Heart left ventricle (tissue), 16 donors: ENCODE measurements around the gene RTL9. TPM values are rescaled to one million over a fixed set of nuclear protein-coding genes. Genes with fewer than 3 reads are reported as not detected.

Experiments used
- ATAC-seq, 4 donors: fragments of 200-7000 bp; cut with Tn5 transposase; one replicate each; pipeline ENCODE4 v1.9.1; 2020 to 2022; ENCODE audit warnings: moderate library complexity in 4 of 4, mild to moderate bottlenecking in 3 of 4, moderate number of reproducible peaks in 1 of 4
- DNase-seq, 5 donors: peaks; one replicate each; pipeline ENCODE4 v3.0.0-alpha.2; 2020
- H3K27ac ChIP-seq, 12 donors: fragments of 200-600 bp; sonication (generic) in 4 of 12; one replicate each; pipeline versions ENCODE4 v1.5.0 to v1.8.0; 2016 to 2022; ENCODE audit warnings: mild to moderate bottlenecking in 2 of 12
- H3K27me3 ChIP-seq, 9 donors: fragments of 200-600 bp; sonication (generic) in 2 of 9; one replicate each; pipeline versions ENCODE4 v1.5.1 to v1.8.0; 2016 to 2022; ENCODE audit warnings: mild to moderate bottlenecking in 3 of 9
- H3K36me3 ChIP-seq, 9 donors: fragments of 200-600 bp; sonication (generic) in 2 of 9; one replicate each; pipeline versions ENCODE4 v1.5.0 to v1.8.0; 2018 to 2022; ENCODE audit warnings: mild to moderate bottlenecking in 2 of 9
- H3K4me1 ChIP-seq, 12 donors: fragments of 200-600 bp; sonication (generic) in 4 of 12; one replicate each; pipeline versions ENCODE4 v1.5.0 to v1.8.0; 2016 to 2022; ENCODE audit warnings: mild to moderate bottlenecking in 3 of 12
- H3K4me3 ChIP-seq, 12 donors: fragments of 200-600 bp; sonication (generic) in 4 of 12; one replicate each; pipeline versions ENCODE4 v1.5.0 to v1.8.0; 2017 to 2022; ENCODE audit warnings: mild to moderate bottlenecking in 9 of 12, moderate library complexity in 4 of 12
- H3K9me3 ChIP-seq, 12 donors: fragments of 200-600 bp; sonication (generic) in 4 of 12; one replicate each; pipeline versions ENCODE4 v1.5.0 to v1.8.0; 2016 to 2022; ENCODE audit warnings: mild to moderate bottlenecking in 1 of 12
- POLR2A ChIP-seq, 2 donors: fragments of 450-650 bp; IDR thresholded peaks; one replicate each; pipeline ENCODE4 v1.6.1; 2017; ENCODE audit warnings: antibody characterized with exemption in 2 of 2, mild to moderate bottlenecking in 2 of 2, moderate library complexity in 2 of 2
- WGBS, 4 donors: extraction: QIAGEN DNeasy Blood & Tissue Kit in 2 of 4; methylation state at CpG; one replicate each; pipeline versions ENCODE4 v1.1.5 to v1.1.7; 2013 to 2018; 5-methylcytosine and 5-hydroxymethylcytosine counted together
- intact Hi-C, 10 donors: fragments of 100-400 bp; cut with DNase I; formaldehyde crosslinking; loops; one replicate each; pipeline versions ENCODE4 v1.11.1 to v1.14.2; 2022
- polyA plus RNA-seq, 2 donors: library from polyadenylated mRNA; stranded (reverse); fragments of 200-250 nt; gene quantifications; one replicate each; pipeline ENCODE4 v1.2.3, GENCODE V29; 2013
- total RNA-seq, 9 donors: library from RNA; depleted of rRNA in 2 of 9; stranded (reverse); fragments of >200 nt in 2 of 9; fragmentation: NEBNext Ultra II Directional in 3 of 9; extraction: Animal tissue kit (Norgen Biotek cat#: 25700) in 3 of 9; gene quantifications; one replicate each; pipeline versions ENCODE4 v1.1.0 to v1.2.4, GENCODE V29; 2016 to 2023
- TF ChIP-seq, protein P1 (sequence below), 12 donors: fragments of 200-600 bp; sonication (generic) in 4 of 12; IDR thresholded peaks; one replicate each; pipeline versions ENCODE4 v1.5.0 to v1.8.0; 2018 to 2022; ENCODE audit warnings: antibody characterized with exemption in 12 of 12, mild to moderate bottlenecking in 5 of 12
- donor health status: ischemic (EF 13 %, LVEDD 7.1; RV severe dilation, severe dysfunction).
- donor health status: healthy with polysubstance abuse.
- donor health status: DM: no; HTN: yes; CAD: no.
- donor health status: DM: no; HTN: no; CAD: no.
- donor health status: ischemic (EF 25% LVEDD 6.9; RV normal size, moderate dysfunction).
- donor health status: ischemic (EF 25% LVEDD 5.7; RV mildly dilated, moderate dysfunction).
- donor health status: healthy.
- donor health status: DM: yes; HTN: yes; CAD: no.
- donor health status: ischemic (EF 35%, LVEDD 5.7; RV mildly dilated, moderate dysfunction).
- donor health status: nonischemic (EF 11% LVEDD 7.7; RV severe dilation, severe dysfunction).
- donor health status: DM: yes; HTN: yes; CAD: no.
- donor health status: PGD.
- donor health status: ischemic (EF 29% LVEDD 5.4; RV normal size, mild dysfunction).
- donor health status: nonischemic (EF 23%, LVEDD 6.1; RV moderate dilation, normal function).

The RTL9 gene
- total and polyA plus RNA-seq, 11 donors, result 0.15 to 2.0 (median 0.65) TPM

DNA sequence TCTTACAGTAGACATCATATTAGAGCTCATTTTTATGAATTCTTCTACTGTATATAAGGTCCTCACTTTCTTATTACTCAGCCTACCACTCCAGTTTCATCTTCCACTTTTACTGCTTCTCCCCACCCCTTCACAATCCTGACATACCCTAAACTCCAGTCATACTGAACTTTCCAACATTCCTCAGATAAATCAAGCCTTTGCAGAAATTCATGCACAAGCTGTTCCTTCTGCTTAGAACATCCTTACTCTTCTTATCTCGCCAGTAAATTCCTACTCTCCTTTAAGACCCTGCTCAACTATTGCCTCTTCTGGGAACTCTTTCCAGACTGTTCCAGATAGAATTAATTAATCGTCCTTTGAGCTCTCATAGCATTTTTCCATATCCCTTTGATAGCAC lies 24.8 kb downstream of the RTL9 start:
- no peak for ATAC-seq
- TF ChIP-seq POLR2A (IDR thresholded peaks at IDR 0.05), result no peak
- TF ChIP-seq, protein P1, sequence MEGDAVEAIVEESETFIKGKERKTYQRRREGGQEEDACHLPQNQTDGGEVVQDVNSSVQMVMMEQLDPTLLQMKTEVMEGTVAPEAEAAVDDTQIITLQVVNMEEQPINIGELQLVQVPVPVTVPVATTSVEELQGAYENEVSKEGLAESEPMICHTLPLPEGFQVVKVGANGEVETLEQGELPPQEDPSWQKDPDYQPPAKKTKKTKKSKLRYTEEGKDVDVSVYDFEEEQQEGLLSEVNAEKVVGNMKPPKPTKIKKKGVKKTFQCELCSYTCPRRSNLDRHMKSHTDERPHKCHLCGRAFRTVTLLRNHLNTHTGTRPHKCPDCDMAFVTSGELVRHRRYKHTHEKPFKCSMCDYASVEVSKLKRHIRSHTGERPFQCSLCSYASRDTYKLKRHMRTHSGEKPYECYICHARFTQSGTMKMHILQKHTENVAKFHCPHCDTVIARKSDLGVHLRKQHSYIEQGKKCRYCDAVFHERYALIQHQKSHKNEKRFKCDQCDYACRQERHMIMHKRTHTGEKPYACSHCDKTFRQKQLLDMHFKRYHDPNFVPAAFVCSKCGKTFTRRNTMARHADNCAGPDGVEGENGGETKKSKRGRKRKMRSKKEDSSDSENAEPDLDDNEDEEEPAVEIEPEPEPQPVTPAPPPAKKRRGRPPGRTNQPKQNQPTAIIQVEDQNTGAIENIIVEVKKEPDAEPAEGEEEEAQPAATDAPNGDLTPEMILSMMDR (IDR thresholded peaks at IDR 0.05), result no peak

DNA sequence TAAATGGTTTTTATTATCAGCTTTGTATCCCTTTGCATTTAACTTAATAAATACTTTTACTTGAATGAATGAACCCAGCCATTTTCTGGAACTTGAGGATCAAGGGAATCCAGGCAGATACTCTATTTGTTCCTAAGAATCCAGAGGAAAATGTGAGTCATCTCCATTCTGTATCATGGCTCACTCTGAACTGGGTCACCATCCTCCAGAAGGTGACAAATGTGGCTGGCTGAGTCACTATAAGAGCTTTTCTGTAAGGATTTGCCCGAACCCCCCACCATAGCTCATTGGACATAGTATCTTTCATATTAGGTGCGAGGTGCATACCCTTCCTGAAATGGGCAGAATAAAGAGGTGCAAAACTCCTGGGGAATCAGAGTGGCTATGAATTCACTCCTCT lies 25.8 kb downstream of the RTL9 start:
- intact Hi-C loops, result no loop called here
- Histone ChIP-seq H3K4me3 (no peak overlapping the region), H3K4me1 (no peaks in the 10 kb centered on the region), H3K27me3 (peaks cover 0 to 3% (median 0%) of the 10 kb centered on the region in 9 donors), H3K9me3 (no peaks in the 10 kb centered on the region), H3K36me3 (no peaks in the 10 kb centered on the region), H3K27ac (no peak overlapping the region)
- ATAC-seq, result no peak
- DNase-seq, result no peak
- TF ChIP-seq, protein P1 (IDR thresholded peaks at IDR 0.05), result no peak
- no peak for TF ChIP-seq POLR2A (IDR thresholded peaks at IDR 0.05)
- WGBS, 4 donors, result 69 to 95% (median 85%) methylated on average over 2 of the region's 2 CpGs

More for the DNA sequence above, 24.8 kb downstream of the RTL9 start:
- peaks cover 0 to 5% (median 0%) of the 10 kb centered on the region in 9 donors for H3K27me3 ChIP-seq
- 45 to 68% (median 56%) methylated on average over 2 of the region's 2 CpGs for WGBS, 4 donors
- DNase-seq, result no peak
- H3K4me1 ChIP-seq, result no peaks in the 10 kb centered on the region
- H3K27ac ChIP-seq, result peak overlapping the region in 1 of 12 donors; percentile 26
- intact Hi-C loops, result no loop called here
- H3K36me3 ChIP-seq, result no peaks in the 10 kb centered on the region
- H3K9me3 ChIP-seq, result no peaks in the 10 kb centered on the region
- no peak overlapping the region for H3K4me3 ChIP-seq

DNA sequence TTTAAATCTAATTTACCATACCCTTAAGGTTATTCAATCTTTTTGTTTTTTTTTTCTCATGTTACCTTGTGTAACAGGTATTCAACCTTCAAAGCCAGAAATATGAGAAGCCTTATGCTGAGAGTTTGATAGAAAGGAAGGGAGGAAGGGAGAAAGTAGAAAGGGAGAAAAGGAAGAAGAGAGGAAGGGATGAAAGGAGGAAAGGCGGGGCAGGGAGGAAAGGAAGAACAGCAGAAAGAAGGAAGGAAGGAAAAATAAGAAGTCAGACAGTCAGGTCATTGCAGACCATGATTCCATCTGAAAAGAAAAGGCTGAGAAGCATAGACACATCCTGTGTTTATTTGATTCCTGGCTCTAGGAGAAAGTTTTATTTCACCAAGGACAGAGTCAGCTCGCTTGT lies 30.9 kb downstream of the RTL9 start:
- no peak for TF ChIP-seq POLR2A (IDR thresholded peaks at IDR 0.05)
- TF ChIP-seq, protein P1 (IDR thresholded peaks at IDR 0.05), result no peak
- no peaks in the 10 kb centered on the region for H3K9me3 ChIP-seq
- no peak for ATAC-seq
- peaks cover 0 to 9% (median 0%) of the 10 kb centered on the region in 9 donors for H3K27me3 ChIP-seq
- 48 to 83% (median 64%) methylated on average over 2 of the region's 2 CpGs for WGBS, 4 donors
- no peaks in the 10 kb centered on the region for H3K36me3 ChIP-seq
- no peak for DNase-seq
- no peak overlapping the region for H3K27ac ChIP-seq
- intact Hi-C loops, result no loop called here
- H3K4me1 ChIP-seq, result no peaks in the 10 kb centered on the region
- no peak overlapping the region for H3K4me3 ChIP-seq

DNA sequence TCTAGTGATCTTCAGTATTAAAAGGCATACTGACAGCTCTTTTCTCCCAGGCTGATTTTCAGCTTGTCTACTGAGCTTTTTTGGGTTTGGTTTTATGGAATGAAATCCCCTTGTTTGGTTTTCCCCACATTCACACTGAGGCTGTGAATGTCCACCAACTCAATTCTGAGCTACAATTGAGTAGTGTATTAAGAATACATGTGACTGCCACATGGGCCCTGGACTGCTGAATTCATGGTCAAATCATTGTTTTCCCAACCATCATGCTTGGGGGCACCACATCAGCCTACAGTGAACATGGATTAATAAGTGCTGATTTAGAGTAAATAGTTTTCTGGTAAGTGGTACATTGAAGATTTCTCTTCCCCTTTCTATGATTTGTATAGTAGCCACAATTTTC lies 32.4 kb downstream of the RTL9 start:
- H3K36me3 ChIP-seq, result no peaks in the 10 kb centered on the region
- H3K9me3 ChIP-seq, result no peaks in the 10 kb centered on the region
- H3K27me3 ChIP-seq, result peaks cover 0 to 13% (median 0%) of the 10 kb centered on the region in 9 donors
- intact Hi-C loops, result no loop called here
- no peak overlapping the region for H3K27ac ChIP-seq
- TF ChIP-seq, protein P1 (IDR thresholded peaks at IDR 0.05), result no peak
- no peak for TF ChIP-seq POLR2A (IDR thresholded peaks at IDR 0.05)
- no peak for DNase-seq
- H3K4me3 ChIP-seq, result no peak overlapping the region
- H3K4me1 ChIP-seq, result no peaks in the 10 kb centered on the region
- ATAC-seq, result no peak
